Activated T-helper 1 cell treated with anti-CD3 and anti-CD28 coated beads, Interleukin-2, amount 50 U/mL, for 16 hours (primary cell): Measurements from ENCODE around the gene RTBDN.

Source experiments
- DNase-seq, 2 donors: peaks; one replicate each; pipeline ENCODE4 v3.0.0-alpha.2; 2020; ENCODE audit warnings: low read depth in 1 of 2, low spot score in 1 of 2

Gene RTBDN

GRCh38 chr19:12783291-12783848 lies 51.0 kb downstream of the RTBDN start:
- no peak for DNase-seq

DNA sequence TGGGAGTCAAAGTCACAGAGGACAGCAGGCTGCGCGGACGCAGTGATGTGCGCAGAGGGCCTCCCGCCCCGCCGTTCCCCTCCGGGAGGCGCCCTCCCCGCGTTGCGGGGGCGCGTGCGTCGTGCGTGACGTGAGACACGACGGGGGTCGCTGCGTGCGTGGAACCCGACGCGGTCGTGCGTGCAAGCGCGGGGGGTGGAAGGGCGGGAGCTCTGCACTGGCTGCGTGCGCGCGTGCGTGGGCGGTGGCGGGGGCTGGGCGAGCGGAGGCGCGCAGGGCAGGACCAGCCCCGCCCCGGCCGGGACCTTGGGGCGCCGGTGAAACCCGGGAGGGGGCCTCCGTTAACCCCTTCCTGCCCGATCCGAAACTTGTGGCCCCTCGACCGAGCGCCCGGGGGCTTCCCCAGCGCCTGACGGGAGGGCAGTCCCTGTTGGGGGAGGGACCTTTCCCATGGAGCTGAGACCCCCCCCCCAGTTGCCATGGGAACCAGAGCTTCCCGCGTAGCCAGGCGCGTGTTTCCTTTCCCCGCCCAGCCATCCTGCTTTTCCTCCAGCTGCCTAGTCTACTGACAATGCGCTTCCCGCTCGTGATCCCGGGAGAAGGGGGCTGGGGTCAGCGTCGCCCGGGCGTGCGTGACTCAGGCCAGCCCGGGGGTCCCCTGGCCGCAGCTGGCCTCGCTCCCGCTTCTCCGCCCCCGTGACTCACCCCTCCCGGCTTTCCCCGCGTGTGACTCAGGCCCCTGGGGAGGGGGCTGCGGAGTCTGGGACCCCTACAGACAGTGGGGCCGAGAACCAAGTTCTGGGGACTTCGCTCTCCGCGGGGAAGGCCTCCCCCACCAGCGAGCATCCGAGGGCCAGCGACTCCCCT lies 51.7 kb downstream of the RTBDN start:
- peak; percentile 80 to 93 for DNase-seq

DNA sequence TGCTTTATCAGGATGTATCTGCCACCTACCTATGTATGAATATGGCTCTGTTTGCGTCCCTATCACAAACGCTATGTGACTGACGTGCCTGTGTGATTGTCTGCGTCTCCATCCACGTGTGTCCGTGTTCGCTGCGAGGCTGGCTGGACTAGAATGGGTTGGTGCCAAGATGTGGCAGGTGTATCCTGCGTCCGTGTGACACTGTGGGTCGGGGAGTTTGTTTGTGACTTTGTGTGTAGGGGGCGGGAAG lies 52.3 kb downstream of the RTBDN start:
- DNase-seq, result no peak

DNA sequence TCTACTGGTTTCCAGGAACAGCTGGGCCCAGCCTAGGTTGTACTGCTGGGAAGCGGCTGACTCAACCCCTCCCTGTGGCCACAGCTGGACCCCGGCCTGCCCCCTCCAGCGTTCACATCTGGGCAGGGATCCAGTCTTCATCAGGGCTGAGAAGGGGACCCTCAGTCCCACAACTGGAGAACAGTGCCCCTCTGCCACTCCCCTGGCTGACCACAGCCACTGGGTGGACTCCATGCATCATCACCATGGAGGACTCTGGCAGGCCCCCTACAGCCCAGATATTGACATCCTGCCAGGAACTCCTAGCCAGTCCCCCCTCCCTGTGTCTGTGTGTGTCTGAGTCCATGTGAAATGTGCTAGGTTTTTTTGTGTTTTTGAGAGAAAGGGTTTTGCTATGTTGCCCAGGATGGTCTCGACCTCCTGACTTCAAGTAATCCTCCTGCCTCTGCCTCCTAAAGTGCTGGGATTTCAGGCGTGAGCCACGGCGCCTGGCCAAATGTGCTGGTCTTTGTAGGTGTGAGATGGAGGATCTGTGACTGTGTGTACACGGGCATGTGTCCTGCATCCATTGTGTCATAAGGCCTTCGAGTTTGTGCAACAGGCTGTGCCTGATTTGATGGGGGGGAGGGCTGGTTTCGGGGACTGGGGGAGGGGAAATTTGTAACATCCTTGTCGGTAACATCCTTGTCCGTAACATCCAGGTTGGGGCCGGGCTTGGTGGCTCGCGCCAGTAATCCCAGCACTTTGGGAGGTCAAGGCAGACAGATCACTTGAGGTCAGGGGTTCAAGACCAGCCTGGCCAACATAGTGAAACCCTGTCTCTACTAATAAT lies 55.0 kb downstream of the RTBDN start:
- no peak for DNase-seq

DNA sequence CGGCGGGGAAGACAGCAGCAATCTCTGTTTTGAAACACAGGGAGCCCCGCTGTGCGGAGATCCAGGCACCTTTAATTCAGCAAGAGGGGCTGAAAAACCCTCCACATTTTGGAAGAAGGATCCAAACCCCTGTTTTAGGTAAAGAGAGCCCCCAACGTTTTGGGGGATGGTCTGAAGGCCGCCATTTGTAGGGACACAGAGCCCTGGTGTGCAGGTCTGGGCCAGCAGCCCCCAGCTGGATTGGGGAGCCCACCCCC lies 55.5 kb downstream of the RTBDN start:
- DNase-seq, result no peak

- no peak for DNase-seq
Observed at GRCh38 chr19:12778017-12778904, 56.1 kb downstream of the RTBDN start.

DNA sequence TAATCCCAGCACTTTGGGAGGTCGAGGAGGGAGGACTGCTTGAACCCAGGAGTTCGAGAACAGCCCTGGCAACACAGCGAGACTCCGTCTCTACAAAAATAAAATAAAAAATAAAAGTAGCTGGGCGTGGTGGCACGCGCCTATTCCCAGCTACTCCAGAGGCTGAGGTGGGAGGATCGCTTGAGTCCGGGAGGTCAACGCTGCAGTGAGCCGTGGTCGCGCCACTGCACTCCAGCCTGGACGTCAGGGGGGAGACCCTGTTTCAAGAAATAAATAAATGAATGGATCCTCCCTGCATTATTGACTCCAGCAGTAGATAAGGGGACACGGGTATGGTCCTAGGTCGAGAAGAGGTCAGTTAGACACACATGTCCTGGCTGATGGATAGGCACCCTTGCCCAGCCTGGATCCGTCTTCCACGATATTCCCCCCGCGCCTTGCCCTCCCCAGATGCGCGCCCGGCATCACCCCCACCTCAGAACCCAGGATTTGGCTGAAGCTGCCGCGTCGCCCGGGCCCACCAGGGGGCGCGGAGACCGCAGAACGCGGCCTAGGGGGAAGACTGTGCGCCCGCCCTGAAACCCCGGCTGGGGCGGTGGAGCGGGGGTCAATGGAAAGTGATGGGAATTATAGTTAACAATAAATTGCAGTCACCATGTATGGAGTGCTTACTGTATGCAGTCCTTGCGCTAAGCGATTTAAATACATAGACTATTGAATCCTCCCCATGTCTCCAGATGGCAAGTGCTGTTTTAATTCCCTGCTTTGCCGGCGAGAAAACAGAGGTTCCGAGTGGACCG lies 57.0 kb downstream of the RTBDN start:
- DNase-seq, result peak; percentile 66 to 75
